Endothelial cell of umbilical vein (primary cell): Measurements from ENCODE around the gene TYK2.

Experiments used
- EZH2 ChIP-seq: IDR thresholded peaks from 2 replicates; pipeline ENCODE4 v1.6.1; 2012; ENCODE audit warnings: borderline replicate concordance, low read depth, mild to moderate bottlenecking, moderate library complexity, low read length, inconsistent platforms; ENCODE audit not compliant: severe bottlenecking
- FOS ChIP-seq: IDR thresholded peaks from 2 replicates; pipeline ENCODE4 v1.6.1; 2011; ENCODE audit warnings: mild to moderate bottlenecking, low read length, moderate library complexity, borderline replicate concordance; ENCODE audit not compliant: insufficient read depth
- GATA2 ChIP-seq: IDR thresholded peaks from 2 replicates; pipeline ENCODE4 v1.7.0; 2011; ENCODE audit warnings: low read depth, mild to moderate bottlenecking, moderate library complexity, mixed read lengths, low read length; ENCODE audit not compliant: insufficient read length, insufficient read depth
- JUN ChIP-seq: IDR thresholded peaks from 2 replicates; pipeline ENCODE4 v1.6.1; 2011; ENCODE audit warnings: borderline replicate concordance, low read depth; ENCODE audit not compliant: insufficient read length, insufficient read depth
- MYC ChIP-seq: IDR thresholded peaks from one replicate; pipeline ENCODE4 v1.6.1; 2011; ENCODE audit warnings: mild to moderate bottlenecking, low read depth, low read length
- POLR2A ChIP-seq: IDR thresholded peaks from 2 replicates; pipeline ENCODE4 v1.6.1; 2012; ENCODE audit warnings: low read depth, mild to moderate bottlenecking, control low read depth, low read length
- POLR2AphosphoS5 ChIP-seq: IDR thresholded peaks from 2 replicates; pipeline ENCODE4 v1.6.1; 2012; ENCODE audit warnings: low read depth, mild to moderate bottlenecking, control low read depth, low read length, moderate library complexity; ENCODE audit not compliant: insufficient read depth
- TF ChIP-seq, protein P1 (sequence below), 2 donors: IDR thresholded peaks; 1 replicate in 1 of 2; 2 replicates in 1 of 2; pipeline ENCODE4 v1.5.1; 2011; ENCODE audit warnings: low read length in 2 of 2, mild to moderate bottlenecking in 2 of 2, moderate library complexity in 2 of 2, control low read depth in 1 of 2, inconsistent platforms in 1 of 2, low read depth in 1 of 2; ENCODE audit not compliant: insufficient read depth in 1 of 2; ENCODE audit errors: extremely low read depth in 1 of 2

DNA sequence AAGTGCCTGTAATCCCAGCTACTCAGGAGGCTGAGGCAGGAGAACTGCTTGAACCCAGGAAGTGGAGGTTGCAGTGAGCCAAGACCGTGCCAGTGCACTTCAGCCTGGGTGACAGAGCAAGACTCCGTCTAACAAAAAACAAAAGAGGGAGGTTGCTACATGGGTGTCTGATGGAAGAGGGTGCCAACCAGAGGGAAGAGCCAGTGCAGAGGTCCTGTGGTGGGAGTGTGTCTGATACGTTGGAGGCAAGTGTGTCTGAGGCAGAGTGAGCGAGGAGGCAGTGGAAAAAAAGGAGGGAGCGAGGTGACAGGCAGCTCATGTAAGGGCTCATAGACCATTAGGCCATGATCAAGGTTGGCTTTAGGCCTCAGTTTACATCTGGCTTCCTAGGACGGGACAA is 46.8 kb upstream of the TYK2 start:
- no peak for TF ChIP-seq FOS
- TF ChIP-seq, protein P1, sequence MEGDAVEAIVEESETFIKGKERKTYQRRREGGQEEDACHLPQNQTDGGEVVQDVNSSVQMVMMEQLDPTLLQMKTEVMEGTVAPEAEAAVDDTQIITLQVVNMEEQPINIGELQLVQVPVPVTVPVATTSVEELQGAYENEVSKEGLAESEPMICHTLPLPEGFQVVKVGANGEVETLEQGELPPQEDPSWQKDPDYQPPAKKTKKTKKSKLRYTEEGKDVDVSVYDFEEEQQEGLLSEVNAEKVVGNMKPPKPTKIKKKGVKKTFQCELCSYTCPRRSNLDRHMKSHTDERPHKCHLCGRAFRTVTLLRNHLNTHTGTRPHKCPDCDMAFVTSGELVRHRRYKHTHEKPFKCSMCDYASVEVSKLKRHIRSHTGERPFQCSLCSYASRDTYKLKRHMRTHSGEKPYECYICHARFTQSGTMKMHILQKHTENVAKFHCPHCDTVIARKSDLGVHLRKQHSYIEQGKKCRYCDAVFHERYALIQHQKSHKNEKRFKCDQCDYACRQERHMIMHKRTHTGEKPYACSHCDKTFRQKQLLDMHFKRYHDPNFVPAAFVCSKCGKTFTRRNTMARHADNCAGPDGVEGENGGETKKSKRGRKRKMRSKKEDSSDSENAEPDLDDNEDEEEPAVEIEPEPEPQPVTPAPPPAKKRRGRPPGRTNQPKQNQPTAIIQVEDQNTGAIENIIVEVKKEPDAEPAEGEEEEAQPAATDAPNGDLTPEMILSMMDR (IDR thresholded peaks at IDR 0.05; ENCODE audit: extremely low read depth in 1 of 2, insufficient read depth in 1 of 2, low read depth in 1 of 2, low read length in 2 of 2): no peak
- TF ChIP-seq POLR2A: no peak
- no peak for TF ChIP-seq EZH2
- no peak for TF ChIP-seq GATA2
- TF ChIP-seq JUN: no peak
- no peak for TF ChIP-seq MYC
- TF ChIP-seq POLR2AphosphoS5: no peak
